HCT116 (cell line): ENCODE results near the gene PPP1R1B. TPM values are rescaled to one million over a fixed set of nuclear protein-coding genes. Genes with fewer than 3 reads are reported as not detected.

Source experiments
- ATAC-seq: fragments of 200-7000 bp; cut with Tn5 transposase; 2 replicates; pipeline ENCODE4 v1.9.1; 2020; ENCODE audit warnings: mild to moderate bottlenecking, moderate library complexity
- BruUV-seq: library from RNA; stranded (reverse); fragments of 400-500 nt; replicated peaks from 2 replicates; lab custom pipeline; 2021; lab: Mats Ljungman, UMichigan
- CTCF ChIA-PET: fragments of 300-600 bp; sonication (Branson Sonifier 250); formaldehyde crosslinking; loops from one replicate; lab custom pipeline; 2021; ENCODE audit warnings: antibody characterized with exemption; lab: Charles Lee
- POLR2A ChIA-PET: fragments of 300-600, 350-600 bp; sonication (Branson Sonifier 250); formaldehyde crosslinking; loops from one replicate; lab custom pipeline; 2021; ENCODE audit warnings: antibody characterized with exemption; lab: Charles Lee
- RAD21 ChIA-PET, 2 experiments: fragments of 300-600 bp; sonication (Branson Sonifier 250); formaldehyde crosslinking; loops; one replicate each; lab custom pipeline; 2023; ENCODE audit warnings: low total read pairs in 2 of 2; ENCODE audit not compliant: uncharacterized antibody in 2 of 2, unreplicated experiment in 2 of 2, low non-redundant PET in 1 of 2; lab: Charles Lee
- DNase-seq: peaks from one replicate; pipeline ENCODE4 v3.0.0-alpha.2; 2010; ENCODE audit warnings: low read depth, low spot score
- H2AFZ ChIP-seq: fragments of 200-600 bp; shearing (Covaris generic), sonication (generic); 2 replicates; pipeline ENCODE4 v1.6.1; 2017; ENCODE audit warnings: low read depth, mixed run types, mixed read lengths, antibody characterized with exemption, low read length; ENCODE audit not compliant: poor library complexity, severe bottlenecking
- H3K27ac ChIP-seq: 2 replicates; pipeline ENCODE4 v1.5.1; 2012; ENCODE audit warnings: low read depth, low read length
- H3K27me3 ChIP-seq: fragments of 200-600 bp; sonication (generic); 2 replicates; pipeline ENCODE4 v1.6.1; 2016; ENCODE audit warnings: mixed run types, low read length, mixed read lengths; ENCODE audit not compliant: insufficient read depth
- H3K36me3 ChIP-seq, 2 experiments: fragments of 200-500 bp in 1 of 2; fragments of 200-600 bp in 1 of 2; sonication (Bioruptor generic) in 1 of 2; sonication (generic) in 1 of 2; 2 replicates each; pipeline versions ENCODE4 v1.5.1 to v1.6.1; 2014 to 2016; ENCODE audit warnings: low read length in 2 of 2, inconsistent platforms in 1 of 2, mixed read lengths in 1 of 2, mixed run types in 1 of 2; ENCODE audit not compliant: insufficient read depth in 2 of 2, control insufficient read depth in 1 of 2
- H3K4me1 ChIP-seq, 2 experiments: fragments of 200-600 bp in 1 of 2; sonication (generic) in 1 of 2; 2 replicates each; pipeline versions ENCODE4 v1.5.1 to v1.6.1; 2012 to 2017; ENCODE audit warnings: low read length in 2 of 2, inconsistent platforms in 1 of 2, mild to moderate bottlenecking in 1 of 2, mixed read lengths in 1 of 2, mixed run types in 1 of 2, moderate library complexity in 1 of 2; ENCODE audit not compliant: insufficient read depth in 2 of 2, control insufficient read depth in 1 of 2
- H3K4me2 ChIP-seq: fragments of 200-600 bp; sonication (generic); 2 replicates; pipeline ENCODE4 v1.6.1; 2017; ENCODE audit warnings: mixed run types, low read length, mixed read lengths
- H3K4me3 ChIP-seq, 2 experiments: fragments of 200-600 bp in 1 of 2; sonication (generic) in 1 of 2; replicated peaks in 1 of 2; 2 replicates each; pipeline ENCODE4 v1.5.1; 2011 to 2016; ENCODE audit warnings: low read length in 2 of 2, control low read depth in 1 of 2, low read depth in 1 of 2, mild to moderate bottlenecking in 1 of 2, mixed read lengths in 1 of 2, mixed run types in 1 of 2
- H3K79me2 ChIP-seq: fragments of 200-600 bp; sonication (generic); 2 replicates; pipeline ENCODE4 v1.6.1; 2017; ENCODE audit warnings: mild to moderate bottlenecking, mixed run types, low read length, moderate library complexity, mixed read lengths; ENCODE audit not compliant: insufficient read depth
- H3K9ac ChIP-seq: fragments of 200-600 bp; sonication (generic); 2 replicates; pipeline ENCODE4 v1.6.1; 2016; ENCODE audit warnings: low read length, mixed read lengths
- H3K9me2 ChIP-seq: fragments of 200-600 bp; sonication (generic), shearing (Covaris generic); 2 replicates; pipeline ENCODE4 v1.6.1; 2017; ENCODE audit warnings: mixed run types, mild to moderate bottlenecking, moderate library complexity; ENCODE audit not compliant: insufficient read depth
- H3K9me3 ChIP-seq, 2 experiments: fragments of 200-500 bp in 1 of 2; fragments of 200-600 bp in 1 of 2; sonication (Bioruptor generic) in 1 of 2; sonication (generic) in 1 of 2; 2 replicates each; pipeline ENCODE4 v1.6.1; 2014 to 2017; ENCODE audit warnings: low read length in 2 of 2, mixed read lengths in 2 of 2, inconsistent platforms in 1 of 2, low read depth in 1 of 2, mild to moderate bottlenecking in 1 of 2, mixed run types in 1 of 2, moderate library complexity in 1 of 2; ENCODE audit not compliant: control insufficient read depth in 1 of 2, insufficient read depth in 1 of 2
- H4K20me1 ChIP-seq: fragments of 200-600 bp; sonication (generic), shearing (Covaris generic); 2 replicates; pipeline ENCODE4 v1.6.1; 2017; ENCODE audit warnings: mixed run types, mild to moderate bottlenecking, moderate library complexity; ENCODE audit not compliant: insufficient read depth
- EGR1 ChIP-seq: IDR thresholded peaks from 2 replicates; pipeline ENCODE4 v1.6.1; 2012; ENCODE audit warnings: low read depth
- ELF1 ChIP-seq: IDR thresholded peaks from 2 replicates; pipeline ENCODE4 v1.6.1; 2012; ENCODE audit warnings: low read depth, borderline replicate concordance
- EZH2phosphoT487 ChIP-seq: fragments of 200-600 bp; IDR thresholded peaks from 2 replicates; pipeline ENCODE4 v1.6.1; 2018; ENCODE audit warnings: antibody characterized with exemption, borderline replicate concordance
- JUND ChIP-seq: IDR thresholded peaks from 2 replicates; pipeline ENCODE4 v1.6.1; 2012
- TCF7L2 ChIP-seq: IDR thresholded peaks from 2 replicates; pipeline ENCODE4 v1.7.0; 2011; ENCODE audit warnings: borderline replicate concordance, inconsistent platforms; ENCODE audit not compliant: insufficient read depth, insufficient read length; ENCODE audit errors: extremely low read depth
- ZFX ChIP-seq: fragments of 450-650 bp; IDR thresholded peaks from 2 replicates; pipeline ENCODE4 v1.6.1; 2017
- ZNF274 ChIP-seq: fragments of 200-500 bp; sonication (Bioruptor generic); IDR thresholded peaks from 2 replicates; pipeline ENCODE4 v1.6.1; 2014; ENCODE audit warnings: mild to moderate bottlenecking, low read depth, low read length, inconsistent platforms
- intact Hi-C: fragments of 100-400 bp; cut with micrococcal nuclease; formaldehyde crosslinking; loops from 2 replicates; pipeline ENCODE4 v1.10.0; 2022
- total RNA-seq: library from RNA; stranded (reverse); gene quantifications from one replicate; pipeline ENCODE4 v1.2.1, GENCODE V29; 2021; ENCODE audit not compliant: unreplicated experiment
- TF ChIP-seq, protein P1 (sequence below), 3 experiments: fragments of 200-600 bp in 1 of 3; sonication (generic) in 1 of 3; IDR thresholded peaks in 2 of 3; conservative IDR thresholded peaks in 1 of 3; 2 replicates each; pipeline ENCODE4 v1.5.1; 2012 to 2017; ENCODE audit warnings: low read depth in 2 of 3, low read length in 2 of 3, antibody characterized with exemption in 1 of 3, borderline replicate concordance in 1 of 3, control low read depth in 1 of 3, mild to moderate bottlenecking in 1 of 3, mixed read lengths in 1 of 3, mixed run types in 1 of 3, moderate library complexity in 1 of 3; ENCODE audit not compliant: insufficient read depth in 1 of 3
- TF ChIP-seq, protein P2 (sequence below): IDR thresholded peaks from 2 replicates; pipeline ENCODE4 v1.6.1; 2012; ENCODE audit warnings: low read depth

Gene PPP1R1B
- total RNA-seq, 1 experiment from 2014 or later = 0.49 TPM

DNA sequence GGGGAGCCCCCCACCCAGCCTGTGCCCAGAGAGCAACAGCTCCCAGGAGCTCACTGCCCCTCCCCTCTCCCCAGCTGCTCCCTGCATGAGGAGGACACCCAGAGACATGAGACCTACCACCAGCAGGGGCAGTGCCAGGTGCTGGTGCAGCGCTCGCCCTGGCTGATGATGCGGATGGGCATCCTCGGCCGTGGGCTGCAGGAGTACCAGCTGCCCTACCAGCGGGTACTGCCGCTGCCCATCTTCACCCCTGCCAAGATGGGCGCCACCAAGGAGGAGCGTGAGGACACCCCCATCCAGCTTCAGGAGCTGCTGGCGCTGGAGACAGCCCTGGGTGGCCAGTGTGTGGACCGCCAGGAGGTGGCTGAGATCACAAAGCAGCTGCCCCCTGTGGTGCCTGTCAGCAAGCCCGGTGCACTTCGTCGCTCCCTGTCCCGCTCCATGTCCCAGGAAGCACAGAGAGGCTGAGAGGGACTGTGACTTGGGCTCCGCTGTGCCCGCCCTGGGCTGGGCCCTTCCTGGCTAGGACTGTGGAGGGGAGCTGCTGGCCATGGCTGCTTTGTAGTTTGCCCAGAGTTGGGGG lies 39.0 kb downstream of the PPP1R1B start:
- ChIA-PET POLR2A (no interaction called here), CTCF (interaction anchor here (1.2 to 1.4 kb wide), 4 partner anchors 10 to 44 kb away, joined by 4 to 7 read pairs (median 5); no protein-coding TSS in a partner anchor), RAD21 (interaction anchor here (0.6 to 1.5 kb wide), 2 partner anchors 20 to 33 kb away, joined by 3 read pairs; no protein-coding TSS in a partner anchor)
- Histone ChIP-seq H3K4me2 (no peak overlapping the region), H4K20me1 (no peaks in the 10 kb centered on the region), H3K9ac (no peak overlapping the region), H3K4me1 (peaks cover 26 to 37% of the 10 kb centered on the region in 2 experiments), H3K9me2 (no peaks in the 10 kb centered on the region), H3K4me3 (no peak overlapping the region), H3K9me3 (no peaks in the 10 kb centered on the region), H2AFZ (no peak overlapping the region), H3K27me3 (no peaks in the 10 kb centered on the region), H3K36me3 (peaks cover 0 to 5% of the 10 kb centered on the region in 2 experiments; a peak in 1 of 4 replicates), H3K27ac (no peak overlapping the region), H3K79me2 (no peaks in the 10 kb centered on the region)
- DNase-seq = no peak
- no peak for ATAC-seq
- BruUV-seq = no TSS peak
- intact Hi-C loops = no loop called here
- TF ChIP-seq ZNF274 (no peak), EZH2phosphoT487 (no peak), EGR1 (no peak), TCF7L2 (no peak), ELF1 (no peak), ZFX (no peak), JUND (no peak)
- TF ChIP-seq, protein P1, sequence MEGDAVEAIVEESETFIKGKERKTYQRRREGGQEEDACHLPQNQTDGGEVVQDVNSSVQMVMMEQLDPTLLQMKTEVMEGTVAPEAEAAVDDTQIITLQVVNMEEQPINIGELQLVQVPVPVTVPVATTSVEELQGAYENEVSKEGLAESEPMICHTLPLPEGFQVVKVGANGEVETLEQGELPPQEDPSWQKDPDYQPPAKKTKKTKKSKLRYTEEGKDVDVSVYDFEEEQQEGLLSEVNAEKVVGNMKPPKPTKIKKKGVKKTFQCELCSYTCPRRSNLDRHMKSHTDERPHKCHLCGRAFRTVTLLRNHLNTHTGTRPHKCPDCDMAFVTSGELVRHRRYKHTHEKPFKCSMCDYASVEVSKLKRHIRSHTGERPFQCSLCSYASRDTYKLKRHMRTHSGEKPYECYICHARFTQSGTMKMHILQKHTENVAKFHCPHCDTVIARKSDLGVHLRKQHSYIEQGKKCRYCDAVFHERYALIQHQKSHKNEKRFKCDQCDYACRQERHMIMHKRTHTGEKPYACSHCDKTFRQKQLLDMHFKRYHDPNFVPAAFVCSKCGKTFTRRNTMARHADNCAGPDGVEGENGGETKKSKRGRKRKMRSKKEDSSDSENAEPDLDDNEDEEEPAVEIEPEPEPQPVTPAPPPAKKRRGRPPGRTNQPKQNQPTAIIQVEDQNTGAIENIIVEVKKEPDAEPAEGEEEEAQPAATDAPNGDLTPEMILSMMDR (IDR thresholded peaks at IDR 0.05 in 2 of 3, conservative IDR thresholded peaks at IDR 0.05 in 1 of 3; ENCODE audit: borderline replicate concordance in 1 of 3, insufficient read depth in 1 of 3, low read depth in 2 of 3, low read length in 2 of 3) = no peak; a peak in 1 of 6 replicates
- TF ChIP-seq, protein P2, sequence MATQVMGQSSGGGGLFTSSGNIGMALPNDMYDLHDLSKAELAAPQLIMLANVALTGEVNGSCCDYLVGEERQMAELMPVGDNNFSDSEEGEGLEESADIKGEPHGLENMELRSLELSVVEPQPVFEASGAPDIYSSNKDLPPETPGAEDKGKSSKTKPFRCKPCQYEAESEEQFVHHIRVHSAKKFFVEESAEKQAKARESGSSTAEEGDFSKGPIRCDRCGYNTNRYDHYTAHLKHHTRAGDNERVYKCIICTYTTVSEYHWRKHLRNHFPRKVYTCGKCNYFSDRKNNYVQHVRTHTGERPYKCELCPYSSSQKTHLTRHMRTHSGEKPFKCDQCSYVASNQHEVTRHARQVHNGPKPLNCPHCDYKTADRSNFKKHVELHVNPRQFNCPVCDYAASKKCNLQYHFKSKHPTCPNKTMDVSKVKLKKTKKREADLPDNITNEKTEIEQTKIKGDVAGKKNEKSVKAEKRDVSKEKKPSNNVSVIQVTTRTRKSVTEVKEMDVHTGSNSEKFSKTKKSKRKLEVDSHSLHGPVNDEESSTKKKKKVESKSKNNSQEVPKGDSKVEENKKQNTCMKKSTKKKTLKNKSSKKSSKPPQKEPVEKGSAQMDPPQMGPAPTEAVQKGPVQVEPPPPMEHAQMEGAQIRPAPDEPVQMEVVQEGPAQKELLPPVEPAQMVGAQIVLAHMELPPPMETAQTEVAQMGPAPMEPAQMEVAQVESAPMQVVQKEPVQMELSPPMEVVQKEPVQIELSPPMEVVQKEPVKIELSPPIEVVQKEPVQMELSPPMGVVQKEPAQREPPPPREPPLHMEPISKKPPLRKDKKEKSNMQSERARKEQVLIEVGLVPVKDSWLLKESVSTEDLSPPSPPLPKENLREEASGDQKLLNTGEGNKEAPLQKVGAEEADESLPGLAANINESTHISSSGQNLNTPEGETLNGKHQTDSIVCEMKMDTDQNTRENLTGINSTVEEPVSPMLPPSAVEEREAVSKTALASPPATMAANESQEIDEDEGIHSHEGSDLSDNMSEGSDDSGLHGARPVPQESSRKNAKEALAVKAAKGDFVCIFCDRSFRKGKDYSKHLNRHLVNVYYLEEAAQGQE = no peak
